Karpas-422 (cell line): Measurements from ENCODE around the gene IFNG-AS1. TPM values are rescaled to one million over a fixed set of nuclear protein-coding genes. Genes with fewer than 3 reads are reported as not detected.

Source experiments
- DNase-seq: peaks from one replicate; pipeline ENCODE4 v3.0.0-alpha.2; 2015
- H2AFZ ChIP-seq: fragments of 200-600 bp; sonication (generic); 2 replicates; pipeline ENCODE4 v1.6.1; 2014; ENCODE audit warnings: antibody characterized with exemption, low read length, mixed read lengths
- H3K27ac ChIP-seq: fragments of 200-600 bp; sonication (generic); 2 replicates; pipeline ENCODE4 v1.5.1; 2014; ENCODE audit warnings: mild to moderate bottlenecking, low read length, moderate library complexity
- H3K27me3 ChIP-seq: fragments of 200-600 bp; sonication (generic); 2 replicates; pipeline ENCODE4 v1.6.1; 2014; ENCODE audit warnings: low read length, mixed read lengths
- H3K36me3 ChIP-seq: fragments of 200-600 bp; sonication (generic); 2 replicates; pipeline ENCODE4 v1.6.1; 2014; ENCODE audit warnings: low read length, mixed read lengths; ENCODE audit not compliant: insufficient read depth
- H3K4me1 ChIP-seq: fragments of 200-600 bp; sonication (generic); 2 replicates; pipeline ENCODE4 v1.6.1; 2014; ENCODE audit warnings: mild to moderate bottlenecking, low read length, mixed read lengths
- H3K4me2 ChIP-seq: fragments of 200-600 bp; sonication (generic); 2 replicates; pipeline ENCODE4 v1.6.1; 2014; ENCODE audit warnings: low read length, low read depth, mild to moderate bottlenecking; ENCODE audit not compliant: poor library complexity, severe bottlenecking
- H3K4me3 ChIP-seq: fragments of 200-600 bp; sonication (generic); 2 replicates; pipeline ENCODE4 v1.5.1; 2014; ENCODE audit warnings: mild to moderate bottlenecking, antibody characterized with exemption, low read length, mixed read lengths
- H3K79me2 ChIP-seq: fragments of 200-600 bp; sonication (generic); 2 replicates; pipeline ENCODE4 v1.6.1; 2014; ENCODE audit warnings: mild to moderate bottlenecking, low read length, mixed read lengths
- H3K9ac ChIP-seq: fragments of 200-600 bp; sonication (generic); 2 replicates; pipeline ENCODE4 v1.6.0; 2014; ENCODE audit warnings: low read length
- H3K9me2 ChIP-seq: fragments of 200-600 bp; sonication (generic), shearing (Covaris generic); replicated peaks from 2 replicates; pipeline ENCODE4 v1.6.0; 2014; ENCODE audit warnings: mild to moderate bottlenecking, low read length, moderate library complexity; ENCODE audit not compliant: insufficient read depth
- H3K9me3 ChIP-seq: fragments of 300-700, 200-600 bp; sonication (generic); 2 replicates; pipeline ENCODE4 v1.6.1; 2014; ENCODE audit warnings: low read length, mixed read lengths
- H4K20me1 ChIP-seq: fragments of 200-600 bp; sonication (generic); 2 replicates; pipeline ENCODE4 v1.6.1; 2014; ENCODE audit warnings: mild to moderate bottlenecking, antibody characterized with exemption, low read length, low read depth; ENCODE audit not compliant: insufficient read depth
- total RNA-seq: library from RNA; depleted of rRNA; stranded (reverse); fragments of >200 nt; shearing (Covaris generic); gene quantifications from 2 replicates; pipeline ENCODE4 v1.2.3, GENCODE V29; 2014; ENCODE audit warnings: low replicate concordance; rRNA removed

IFNG-AS1 gene
- not detected in 2 replicates for total RNA-seq

DNA sequence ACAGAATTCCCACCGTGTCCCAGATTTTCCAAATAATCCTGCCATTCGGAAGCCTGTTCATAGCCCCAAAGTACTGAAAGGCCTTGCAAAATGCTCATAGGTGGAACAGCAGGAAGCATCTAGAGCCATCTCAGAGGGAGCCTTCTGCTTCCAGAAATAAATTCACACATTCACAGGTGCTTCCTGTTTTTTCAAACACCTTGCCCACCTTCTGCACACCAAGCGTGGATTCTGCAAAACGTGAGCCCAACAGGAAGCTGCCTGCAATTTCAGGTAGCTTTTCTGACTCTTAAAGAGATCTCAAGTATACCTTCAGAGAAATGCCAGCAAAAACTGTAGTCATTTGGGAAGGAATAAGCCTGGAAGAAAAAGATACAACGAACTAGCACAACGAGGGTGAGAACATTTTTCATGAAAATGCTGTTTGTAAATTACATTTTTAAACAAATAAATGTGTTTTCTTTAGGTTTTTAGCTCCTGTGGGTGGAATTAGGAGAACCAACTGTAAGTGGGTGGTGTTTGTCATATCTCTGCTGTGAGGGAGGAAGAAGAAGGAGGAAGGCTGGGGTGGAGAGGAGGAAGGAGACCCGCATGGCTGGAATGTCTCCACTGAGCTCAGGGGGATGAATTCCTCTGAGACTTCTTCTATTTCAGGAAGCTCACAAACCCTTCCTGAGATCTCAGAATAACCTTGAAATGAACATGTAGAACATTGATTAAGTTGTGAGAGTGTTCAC, at the start of gene IFNG-AS1:
TSS of gene IFNG-AS1 (plus strand) at position 264 of the 737 bp plus-strand sequence.
- peak within 1 kb of the TSS; percentile 31 for H3K4me3 ChIP-seq
- no peak within 1 kb of the TSS for H2AFZ ChIP-seq
- H3K27me3 ChIP-seq: no peaks in the 10 kb centered on the region
- no peaks in the 10 kb centered on the region for H3K9me3 ChIP-seq
- no peak within 1 kb of the TSS for H3K9ac ChIP-seq
- H3K27ac ChIP-seq: peak within 1 kb of the TSS; percentile 55
- no peaks in the 10 kb centered on the region for H4K20me1 ChIP-seq
- H3K4me1 ChIP-seq: peaks cover 32% of the 10 kb centered on the region
- no peaks in the 10 kb centered on the region for H3K9me2 ChIP-seq
- DNase-seq: peak; percentile 52
- no peaks in the 10 kb centered on the region for H3K79me2 ChIP-seq
- H3K4me2 ChIP-seq: peak within 1 kb of the TSS; percentile 57
- H3K36me3 ChIP-seq: no peaks in the 10 kb centered on the region

DNA sequence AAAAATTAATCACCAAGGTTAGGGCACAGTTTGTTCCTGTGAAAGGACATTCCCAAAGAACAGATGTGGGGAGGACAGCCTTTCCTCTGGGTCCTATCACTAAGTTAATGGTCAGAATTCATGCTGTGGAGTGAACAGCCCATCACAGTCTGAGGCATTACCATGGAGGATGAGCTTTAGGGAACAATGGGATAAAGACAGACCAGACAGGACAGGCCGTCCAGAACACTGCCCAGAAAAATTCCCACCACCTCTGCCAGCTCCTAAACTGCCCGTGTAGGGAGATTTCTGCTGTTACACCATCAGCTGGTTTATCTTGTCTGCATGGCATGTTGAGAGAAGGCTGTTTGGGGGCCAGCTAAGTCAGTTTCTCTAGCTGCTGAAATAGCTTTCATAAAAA, 49.6 kb upstream of the IFNG-AS1 start:
- DNase-seq: no peak
- Histone ChIP-seq H3K4me3 (no peak overlapping the region), H4K20me1 (no peaks in the 10 kb centered on the region), H3K4me2 (no peak overlapping the region), H3K9ac (no peak overlapping the region), H3K4me1 (no peaks in the 10 kb centered on the region), H3K9me3 (no peaks in the 10 kb centered on the region), H3K9me2 (no peaks in the 10 kb centered on the region), H3K79me2 (no peaks in the 10 kb centered on the region), H3K36me3 (no peaks in the 10 kb centered on the region), H2AFZ (no peak overlapping the region), H3K27me3 (no peaks in the 10 kb centered on the region), H3K27ac (no peak overlapping the region)

DNA sequence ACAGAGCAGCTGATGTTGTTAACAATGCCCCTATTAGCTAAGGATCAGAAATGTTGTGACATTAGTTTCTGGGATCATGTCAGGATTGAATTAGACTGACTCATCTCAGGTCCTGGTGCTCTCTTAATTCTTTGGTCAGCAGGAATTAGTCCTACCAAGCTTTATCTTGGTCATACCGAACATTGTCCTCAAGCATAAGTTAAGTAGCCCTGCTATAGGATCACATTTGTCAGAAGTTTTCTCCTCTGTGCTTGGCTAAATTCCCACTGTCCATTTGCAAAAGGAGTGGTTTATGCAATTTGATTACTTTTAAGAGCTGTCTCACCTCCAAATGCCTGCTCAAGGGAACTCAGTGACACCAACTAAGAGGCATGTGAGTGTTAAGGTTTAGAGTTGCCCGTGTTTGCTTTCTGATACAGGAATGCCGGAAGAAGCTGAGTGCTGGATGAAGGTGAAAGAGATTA, 48.4 kb upstream of the IFNG-AS1 start:
- Histone ChIP-seq H3K27me3 (no peaks in the 10 kb centered on the region), H3K9me3 (no peaks in the 10 kb centered on the region), H3K4me3 (no peak overlapping the region), H3K4me1 (no peaks in the 10 kb centered on the region), H3K9me2 (no peaks in the 10 kb centered on the region), H3K79me2 (no peaks in the 10 kb centered on the region), H3K4me2 (no peak overlapping the region), H3K9ac (no peak overlapping the region), H2AFZ (no peak overlapping the region), H3K36me3 (no peaks in the 10 kb centered on the region), H4K20me1 (no peaks in the 10 kb centered on the region), H3K27ac (no peak overlapping the region)
- DNase-seq: no peak

DNA sequence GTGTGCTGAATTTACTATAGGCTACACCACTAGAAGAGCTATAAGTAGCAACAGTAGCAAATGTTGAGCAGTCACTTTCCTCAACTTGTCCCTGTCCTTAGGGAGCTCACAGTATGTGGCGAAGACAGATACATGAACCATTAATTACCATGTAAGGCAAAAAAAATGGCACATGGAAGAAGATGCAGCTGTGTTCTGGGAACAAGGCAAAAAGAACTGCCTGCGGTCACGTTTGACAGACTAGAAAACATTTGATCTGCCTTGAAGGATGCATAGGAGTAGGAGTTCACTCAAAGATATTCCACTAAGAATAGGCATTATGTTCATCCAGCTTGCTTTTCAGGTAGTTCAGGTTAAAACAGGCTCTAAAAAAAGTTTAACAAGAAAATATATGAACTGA, 46.5 kb upstream of the IFNG-AS1 start:
- H3K27me3 ChIP-seq: no peaks in the 10 kb centered on the region
- no peaks in the 10 kb centered on the region for H3K4me1 ChIP-seq
- H4K20me1 ChIP-seq: no peaks in the 10 kb centered on the region
- DNase-seq: no peak
- no peaks in the 10 kb centered on the region for H3K36me3 ChIP-seq
- no peak overlapping the region for H3K27ac ChIP-seq
- H2AFZ ChIP-seq: no peak overlapping the region
- H3K79me2 ChIP-seq: no peaks in the 10 kb centered on the region
- H3K4me2 ChIP-seq: no peak overlapping the region
- no peak overlapping the region for H3K4me3 ChIP-seq
- H3K9ac ChIP-seq: no peak overlapping the region
- H3K9me2 ChIP-seq: no peaks in the 10 kb centered on the region
- H3K9me3 ChIP-seq: no peaks in the 10 kb centered on the region

DNA sequence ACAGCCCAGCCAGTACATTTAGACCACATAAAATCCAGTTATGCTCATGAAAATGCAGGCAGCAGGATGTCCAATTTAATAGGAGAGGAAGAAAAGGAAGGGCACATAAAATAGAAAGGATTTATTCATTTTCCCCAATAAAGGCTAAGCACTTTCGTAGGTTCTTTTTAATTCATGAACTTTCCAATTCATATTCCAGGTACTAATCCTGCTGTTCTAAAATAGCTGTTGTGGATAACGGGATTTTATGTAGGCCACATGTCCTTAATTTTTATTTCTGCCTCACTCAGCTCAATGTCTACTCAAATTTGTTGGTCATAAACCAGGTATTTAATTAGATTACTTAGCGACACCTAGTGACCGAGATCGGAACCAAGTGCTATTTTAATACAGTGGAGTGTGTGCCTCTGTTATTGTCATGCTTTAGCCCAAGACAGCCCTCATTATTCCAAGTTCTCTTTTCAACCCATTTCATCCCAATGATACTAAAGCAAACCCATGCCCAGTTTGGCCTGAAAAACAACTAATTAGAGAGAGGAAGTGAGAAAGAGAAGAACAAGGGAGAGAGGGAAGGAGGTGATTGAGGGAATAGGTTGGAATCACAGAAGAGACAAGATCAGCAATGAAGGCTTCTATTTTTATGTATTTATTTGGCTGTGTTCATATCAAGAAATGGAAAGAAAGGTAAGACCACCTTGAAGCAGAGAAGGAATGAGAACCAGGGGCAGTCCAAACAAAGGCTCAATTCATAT, 45.9 kb upstream of the IFNG-AS1 start:
- no peak overlapping the region for H3K9ac ChIP-seq
- no peaks in the 10 kb centered on the region for H3K9me2 ChIP-seq
- H3K4me3 ChIP-seq: no peak overlapping the region
- H3K4me1 ChIP-seq: no peaks in the 10 kb centered on the region
- H3K79me2 ChIP-seq: no peaks in the 10 kb centered on the region
- no peaks in the 10 kb centered on the region for H4K20me1 ChIP-seq
- no peaks in the 10 kb centered on the region for H3K9me3 ChIP-seq
- no peaks in the 10 kb centered on the region for H3K36me3 ChIP-seq
- H3K4me2 ChIP-seq: no peak overlapping the region
- no peak overlapping the region for H2AFZ ChIP-seq
- no peak overlapping the region for H3K27ac ChIP-seq
- no peaks in the 10 kb centered on the region for H3K27me3 ChIP-seq
- peak; percentile 91 for DNase-seq

DNA sequence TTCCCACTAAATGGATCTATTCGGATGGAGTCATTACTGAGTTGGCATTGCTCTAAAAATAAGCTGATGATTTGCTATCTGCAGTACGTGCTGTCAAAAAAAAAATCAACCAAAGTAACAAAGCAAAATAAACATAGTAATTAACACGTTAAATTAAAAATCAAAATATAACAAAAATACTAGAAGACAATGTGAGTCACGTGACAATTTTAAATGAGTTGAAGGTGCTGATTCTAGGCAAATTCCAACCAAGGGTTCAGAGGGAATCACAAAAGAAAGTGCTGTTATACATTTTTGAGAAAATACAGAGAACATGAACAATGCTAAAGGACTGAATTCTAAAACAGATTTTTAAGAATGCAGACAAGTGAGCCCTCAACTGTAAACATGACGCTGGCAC, 45.2 kb upstream of the IFNG-AS1 start:
- Histone ChIP-seq H3K4me2 (no peak overlapping the region), H3K79me2 (no peaks in the 10 kb centered on the region), H3K4me3 (no peak overlapping the region), H4K20me1 (no peaks in the 10 kb centered on the region), H3K27ac (no peak overlapping the region), H3K4me1 (no peaks in the 10 kb centered on the region), H3K36me3 (no peaks in the 10 kb centered on the region), H3K9ac (no peak overlapping the region), H2AFZ (no peak overlapping the region), H3K9me2 (no peaks in the 10 kb centered on the region), H3K9me3 (no peaks in the 10 kb centered on the region), H3K27me3 (no peaks in the 10 kb centered on the region)
- no peak for DNase-seq

DNA sequence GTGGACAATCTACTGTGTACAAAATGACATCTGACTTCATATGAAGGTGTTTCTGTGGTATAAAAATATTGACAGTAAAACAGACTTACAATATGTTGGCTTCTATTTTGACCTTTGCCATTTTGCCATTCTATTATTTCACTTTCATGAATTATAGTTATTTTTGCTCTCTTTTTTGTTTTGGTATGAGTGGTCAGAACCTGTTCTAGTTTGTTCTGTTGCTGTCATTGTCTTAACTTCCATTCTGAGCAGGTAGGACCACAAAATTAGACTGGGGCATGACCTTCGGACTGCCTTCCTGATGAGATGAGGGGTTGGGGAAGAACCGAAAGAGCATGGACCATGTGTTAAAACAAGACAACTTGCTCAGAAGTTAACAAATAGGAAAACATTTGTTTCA, 36.5 kb upstream of the IFNG-AS1 start:
- DNase-seq: no peak
- no peak overlapping the region for H2AFZ ChIP-seq

DNA sequence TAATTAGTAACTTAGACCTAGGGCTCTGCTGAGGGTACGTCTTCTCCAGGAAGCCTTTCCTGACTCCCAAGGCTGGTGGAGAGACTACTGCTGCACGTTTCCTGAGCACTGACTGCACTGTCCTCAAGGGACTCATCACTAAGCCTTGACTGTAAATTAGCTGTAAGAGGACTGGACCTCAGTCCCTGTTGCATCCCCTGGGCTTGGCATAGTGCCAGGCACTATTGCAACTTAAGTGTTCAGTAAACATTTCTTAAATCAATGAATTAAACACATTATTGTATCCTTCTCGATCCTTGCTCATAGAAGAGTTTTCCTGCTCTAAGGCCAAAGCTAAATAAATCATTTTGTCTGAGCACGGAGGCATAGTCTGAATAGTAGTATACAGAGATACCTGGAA, 31.9 kb upstream of the IFNG-AS1 start:
- H3K9me2 ChIP-seq: no peaks in the 10 kb centered on the region
- H3K9me3 ChIP-seq: no peaks in the 10 kb centered on the region
- H4K20me1 ChIP-seq: no peaks in the 10 kb centered on the region
- no peak overlapping the region for H2AFZ ChIP-seq
- no peaks in the 10 kb centered on the region for H3K36me3 ChIP-seq
- no peak overlapping the region for H3K27ac ChIP-seq
- H3K4me3 ChIP-seq: no peak overlapping the region
- H3K4me1 ChIP-seq: no peaks in the 10 kb centered on the region
- no peak overlapping the region for H3K4me2 ChIP-seq
- no peaks in the 10 kb centered on the region for H3K27me3 ChIP-seq
- H3K79me2 ChIP-seq: no peaks in the 10 kb centered on the region
- no peak for DNase-seq
- H3K9ac ChIP-seq: no peak overlapping the region

More for the DNA sequence above, 36.5 kb upstream of the IFNG-AS1 start:
- no peaks in the 10 kb centered on the region for H4K20me1 ChIP-seq
- H3K4me1 ChIP-seq: no peaks in the 10 kb centered on the region
- no peaks in the 10 kb centered on the region for H3K36me3 ChIP-seq
- no peaks in the 10 kb centered on the region for H3K9me2 ChIP-seq
- no peaks in the 10 kb centered on the region for H3K9me3 ChIP-seq
- no peaks in the 10 kb centered on the region for H3K27me3 ChIP-seq
- H3K4me3 ChIP-seq: no peak overlapping the region
- H3K27ac ChIP-seq: no peak overlapping the region
- no peak overlapping the region for H3K9ac ChIP-seq
- no peaks in the 10 kb centered on the region for H3K79me2 ChIP-seq
- no peak overlapping the region for H3K4me2 ChIP-seq
